Renal cortical epithelial cell (primary cell): ENCODE results near the gene EXOSC5. TPM values are rescaled to one million over a fixed set of nuclear protein-coding genes. Genes with fewer than 3 reads are reported as not detected.

ENCODE experiments used
- DNase-seq: peaks from one replicate; pipeline ENCODE4 v3.0.0-alpha.2; 2011; ENCODE audit warnings: low read depth
- total RNA-seq: library from RNA; depleted of rRNA; stranded (reverse); fragments of >200 nt; gene quantifications from 2 replicates; pipeline ENCODE4 v1.2.3, GENCODE V29; 2014

The EXOSC5 gene
- total RNA-seq, 1 donor from 2014 or later = 8.2 TPM

- no peak for DNase-seq
Measured at GRCh38 chr19:41369769-41370168, 27.4 kb downstream of the EXOSC5 start.

GRCh38 chr19:41367848-41368301 lies 29.3 kb downstream of the EXOSC5 start:
- DNase-seq = peak; percentile 96

- DNase-seq = no peak
Measured at GRCh38 chr19:41366089-41366488, 31.1 kb downstream of the EXOSC5 start.

GRCh38 chr19:41364524-41365391 lies 32.4 kb downstream of the EXOSC5 start:
- DNase-seq = no peak

GRCh38 chr19:41363753-41364523 lies 33.2 kb downstream of the EXOSC5 start, which contains the start of gene B9D2:
TSS of gene B9D2 (minus strand) at chr19:41364149. CDS start at chr19:41363519, 630 bp downstream.
- DNase-seq = peak; percentile 94

- no peak for DNase-seq
Measured at GRCh38 chr19:41363371-41363752, 33.8 kb downstream of the EXOSC5 start.

GRCh38 chr19:41362143-41362847 lies 34.9 kb downstream of the EXOSC5 start:
- peak; percentile 49 for DNase-seq

GRCh38 chr19:41359741-41360140 lies 37.4 kb downstream of the EXOSC5 start:
- DNase-seq = no peak

GRCh38 chr19:41357746-41358145 lies 39.4 kb downstream of the EXOSC5 start:
- no peak for DNase-seq

GRCh38 chr19:41356984-41357739 lies 40.0 kb downstream of the EXOSC5 start:
- no peak for DNase-seq

- DNase-seq = no peak
Measured at GRCh38 chr19:41355802-41356201, 41.4 kb downstream of the EXOSC5 start.

- no peak for DNase-seq
Measured at GRCh38 chr19:41355035-41355434, 42.1 kb downstream of the EXOSC5 start.

GRCh38 chr19:41354343-41354953 lies 42.7 kb downstream of the EXOSC5 start:
- DNase-seq = no peak

GRCh38 chr19:41353466-41354342 lies 43.5 kb downstream of the EXOSC5 start, which contains the start of gene TGFB1:
TSS of gene TGFB1 (minus strand) at chr19:41353922. CDS start at chr19:41353044, 878 bp downstream.
- peak; percentile 54 for DNase-seq

GRCh38 chr19:41352609-41353465 lies 44.3 kb downstream of the EXOSC5 start:
- peak; percentile 22 for DNase-seq

GRCh38 chr19:41352279-41352608 lies 44.9 kb downstream of the EXOSC5 start:
- DNase-seq = no peak

- DNase-seq = no peak
Measured at GRCh38 chr19:41351339-41352245, 45.6 kb downstream of the EXOSC5 start.
